Measurements from ENCODE around the gene GHR.

Gene GHR

DNA sequence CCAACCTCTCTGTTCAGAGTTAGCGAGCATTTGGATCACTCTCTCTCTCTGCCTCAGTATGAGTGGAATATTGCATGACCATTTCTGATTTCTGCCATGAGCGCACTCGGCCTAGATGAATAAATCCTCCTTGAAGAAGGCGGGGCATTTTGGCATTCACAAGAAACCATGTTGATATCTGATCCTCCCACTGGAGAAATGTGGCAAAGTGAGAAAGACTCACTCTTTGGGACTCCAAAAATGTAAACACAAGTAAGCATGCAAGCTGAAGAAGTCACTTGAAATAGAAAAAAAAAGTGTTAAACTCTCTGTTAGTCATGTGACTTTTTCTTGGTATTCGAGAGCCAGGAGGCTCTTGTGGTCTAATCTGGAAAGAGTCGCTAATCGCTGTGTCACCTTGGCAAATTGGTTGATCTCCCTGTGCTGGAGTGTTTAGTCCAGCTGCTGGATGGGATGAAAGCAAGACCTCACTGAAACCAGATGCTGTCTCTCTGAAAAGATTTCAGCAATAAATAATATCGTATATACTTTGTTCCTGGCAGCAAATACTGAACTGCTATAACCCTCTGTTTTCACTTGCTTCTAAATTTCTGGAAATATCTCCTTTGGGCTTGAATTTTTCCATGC lies 95.5 kb downstream of the GHR start:
- no peak for DNase-seq

DNA sequence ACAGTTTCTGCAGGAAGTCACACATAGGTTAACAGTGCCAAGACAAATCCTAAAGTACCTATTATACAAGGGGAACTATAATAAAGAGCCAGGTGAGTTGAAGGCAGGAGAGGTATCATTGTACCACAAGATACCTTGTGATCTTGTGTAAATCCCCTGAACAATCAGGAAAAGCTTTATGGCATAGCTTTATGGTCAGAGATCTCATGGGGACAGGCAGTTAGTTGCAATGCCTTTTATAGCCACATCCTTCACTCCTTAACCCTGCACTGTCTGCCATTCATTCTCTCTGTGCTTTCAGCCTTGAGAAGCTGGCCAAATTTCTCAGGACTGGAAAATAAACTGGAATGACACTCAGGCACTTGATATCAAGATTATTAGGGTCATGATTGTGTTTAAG lies 97.0 kb downstream of the GHR start:
- DNase-seq = no peak

DNA sequence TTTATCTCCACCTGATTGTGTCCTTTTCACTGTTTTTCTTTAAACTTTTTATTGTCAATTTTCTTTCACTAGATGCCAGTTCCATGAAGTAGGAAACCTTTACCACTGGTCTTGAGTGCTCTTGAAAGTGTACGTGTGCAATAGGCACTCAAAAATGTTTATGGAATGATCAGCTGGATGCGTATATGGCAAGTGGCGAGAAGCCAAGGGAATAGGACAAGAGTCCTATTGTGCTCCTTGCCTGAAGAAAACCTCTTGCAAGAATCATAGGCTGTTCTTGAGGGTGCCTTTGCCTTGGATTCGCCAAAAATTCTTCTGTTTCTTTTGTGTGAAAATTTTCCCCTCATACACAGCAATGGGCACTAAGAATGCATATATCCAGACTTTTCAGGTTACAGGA lies 97.7 kb downstream of the GHR start:
- DNase-seq = no peak

DNA sequence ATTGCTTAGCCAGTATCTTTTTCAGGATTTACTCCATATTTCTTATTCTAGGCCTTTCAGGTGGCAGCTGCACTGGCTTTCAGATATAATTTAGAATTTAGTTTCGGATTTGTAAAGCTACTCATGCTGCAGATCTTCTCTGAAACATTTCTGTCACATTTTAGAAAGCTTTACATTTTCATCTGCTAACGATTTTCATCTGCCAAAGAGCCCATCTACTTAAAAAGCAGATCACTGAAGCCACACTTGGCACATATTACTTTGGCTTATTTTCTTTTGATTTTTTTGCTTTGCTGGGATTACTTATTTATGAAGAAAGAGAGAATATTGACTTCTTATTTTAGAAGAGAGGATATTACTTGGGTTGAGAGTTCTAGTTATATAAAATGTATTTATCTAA lies 98.2 kb downstream of the GHR start:
- DNase-seq = no peak

DNA sequence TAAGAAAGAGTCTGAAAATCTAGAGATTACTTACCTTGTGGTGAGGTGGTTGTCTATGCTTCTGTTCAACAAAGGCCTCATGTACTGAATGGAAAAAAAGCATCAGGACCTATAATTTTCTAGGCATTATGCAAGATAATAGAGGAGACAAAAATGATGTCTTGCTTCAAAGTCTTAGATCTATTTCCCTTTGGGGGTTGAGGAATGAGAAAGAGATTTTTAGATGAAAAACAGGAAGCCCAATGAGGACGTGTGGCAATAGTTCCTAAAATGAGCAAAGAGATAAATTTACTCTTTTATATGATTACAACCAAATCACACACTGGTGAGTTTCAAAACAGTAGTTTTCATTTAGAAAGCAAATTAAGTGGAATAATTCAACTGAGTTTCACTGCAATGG lies 99.5 kb downstream of the GHR start:
- no peak for DNase-seq

DNA sequence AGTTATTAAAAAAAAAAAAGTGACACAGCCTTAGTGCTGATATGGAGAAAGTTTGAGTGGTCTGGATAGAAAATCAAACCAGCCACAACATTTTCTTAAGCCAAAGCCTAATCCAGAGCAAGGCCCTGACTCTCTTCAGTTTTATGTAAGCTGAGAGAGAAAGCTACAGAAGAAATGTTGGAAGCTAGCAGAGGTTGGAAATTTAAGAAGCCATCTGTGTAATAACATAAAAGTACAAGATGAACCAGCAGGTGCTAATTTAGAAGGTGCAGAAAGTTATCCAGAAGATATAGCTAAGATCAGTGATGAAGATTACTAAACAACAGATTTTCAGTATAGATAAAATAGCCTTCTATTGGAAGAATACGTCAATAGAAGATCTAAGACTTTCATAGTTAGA lies 102.9 kb downstream of the GHR start:
- DNase-seq = no peak

DNA sequence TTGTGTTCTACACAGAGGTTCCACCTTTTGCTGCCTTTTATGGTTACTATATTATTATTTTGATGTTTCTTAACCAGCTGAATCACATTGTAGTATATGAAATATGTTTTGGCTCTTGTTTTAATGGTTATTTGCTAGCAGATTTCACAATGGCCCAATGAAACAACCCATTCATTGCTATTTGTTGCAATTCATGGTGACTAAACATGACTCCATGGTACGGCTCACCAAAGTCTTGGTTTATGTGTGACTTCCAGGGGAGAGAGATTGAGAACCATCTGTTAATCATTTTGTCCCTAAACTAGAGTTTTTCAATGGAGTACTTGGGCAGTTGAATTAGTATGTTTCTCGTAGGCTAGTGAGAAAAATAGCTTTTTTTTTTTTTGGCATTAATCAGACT lies 108.4 kb downstream of the GHR start:
- no peak for DNase-seq

DNA sequence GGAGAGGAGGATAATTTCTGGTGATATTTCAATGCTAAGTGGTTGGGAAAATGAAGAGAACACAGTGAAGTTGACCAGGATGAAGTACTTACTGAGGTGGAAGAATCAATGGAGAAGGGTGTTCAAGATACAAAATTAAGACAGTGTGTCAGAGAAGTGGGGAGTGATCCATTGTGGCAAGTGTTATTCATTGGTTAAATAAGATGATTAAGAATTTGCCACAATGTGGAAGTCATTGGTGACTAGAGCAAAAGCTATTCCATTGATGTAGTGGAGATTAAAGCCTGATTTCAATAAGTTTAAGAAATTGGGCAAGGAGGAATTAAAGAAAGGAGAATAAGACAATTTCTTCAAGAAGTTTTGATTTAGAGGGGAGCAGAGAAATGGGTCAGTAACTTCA lies 118.9 kb downstream of the GHR start:
- no peak for DNase-seq

DNA sequence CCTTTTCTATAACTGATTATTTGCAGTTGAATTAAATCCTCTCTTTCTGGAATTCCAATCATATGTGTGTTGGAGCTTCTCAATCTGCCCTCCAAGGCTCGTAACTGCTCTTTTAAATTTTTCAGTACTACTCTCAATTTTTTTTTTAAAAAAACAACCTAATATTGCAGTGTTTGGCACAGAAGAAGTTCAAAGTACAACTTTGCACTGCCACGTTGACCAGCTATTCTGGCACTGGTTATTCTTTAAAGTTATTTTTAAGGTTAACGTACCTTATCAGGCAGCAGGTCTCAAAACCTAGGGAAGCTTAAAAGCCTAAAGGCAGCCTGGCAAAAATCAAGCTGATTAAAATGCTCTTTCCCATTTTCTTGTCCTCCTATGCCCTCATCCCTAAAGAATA lies 120.5 kb downstream of the GHR start:
- DNase-seq = no peak

DNA sequence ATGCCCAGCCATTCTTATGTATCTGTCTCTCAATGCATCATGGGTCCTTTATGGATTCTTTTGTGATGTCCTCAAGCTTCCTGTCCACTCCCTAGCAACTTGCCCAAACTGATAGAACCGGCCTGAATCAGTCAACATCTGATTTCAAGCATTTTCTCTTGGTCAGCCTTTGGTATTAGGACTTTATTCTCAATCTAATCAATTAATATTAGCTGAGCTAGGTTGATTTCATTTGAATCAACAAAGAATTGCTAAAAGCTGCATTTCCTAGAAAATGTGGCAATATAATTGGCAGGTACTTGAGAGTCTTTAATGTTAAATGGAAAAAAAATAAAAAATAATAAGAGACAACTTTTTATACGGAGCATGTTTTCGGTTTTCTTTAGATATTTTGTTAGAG lies 121.8 kb downstream of the GHR start:
- no peak for DNase-seq

DNA sequence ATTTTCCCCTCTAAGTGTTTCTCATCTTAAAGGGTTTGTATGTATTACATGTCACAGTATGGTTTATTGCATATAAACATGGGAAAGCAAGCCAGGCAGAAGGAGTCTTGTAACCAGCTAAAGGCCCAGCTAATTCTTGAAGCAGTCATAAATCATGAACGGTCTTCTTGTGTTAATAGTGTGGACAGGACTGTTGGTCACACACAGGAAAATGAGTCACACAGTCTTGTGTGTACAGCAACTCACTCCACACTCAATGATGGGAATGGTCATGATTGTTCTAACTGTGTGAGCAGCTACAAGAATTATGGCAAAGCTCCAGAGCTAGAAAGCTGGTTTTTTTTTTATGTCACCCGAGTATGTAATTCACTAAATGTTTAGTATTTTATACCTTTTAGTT lies 123.9 kb downstream of the GHR start:
- DNase-seq = no peak

DNA sequence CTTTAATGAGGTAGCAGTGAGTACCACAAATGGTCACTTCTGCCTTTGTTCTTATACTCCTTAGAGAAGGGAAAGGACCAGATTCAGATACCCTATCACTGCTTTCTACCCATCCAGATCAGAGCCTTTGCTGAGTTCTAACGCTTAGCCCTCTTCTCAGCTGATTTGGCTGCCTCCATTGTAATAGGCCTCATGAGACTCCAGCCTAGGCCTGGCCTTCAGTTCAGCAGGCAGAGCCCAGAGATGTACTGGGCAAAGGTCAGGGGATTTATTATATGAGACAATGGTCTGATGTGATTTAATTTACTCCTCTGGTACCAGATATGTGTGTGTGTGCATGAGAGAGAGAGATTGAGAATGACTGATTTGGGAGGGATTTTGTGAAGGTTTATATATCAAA lies 124.7 kb downstream of the GHR start:
- DNase-seq = no peak

DNA sequence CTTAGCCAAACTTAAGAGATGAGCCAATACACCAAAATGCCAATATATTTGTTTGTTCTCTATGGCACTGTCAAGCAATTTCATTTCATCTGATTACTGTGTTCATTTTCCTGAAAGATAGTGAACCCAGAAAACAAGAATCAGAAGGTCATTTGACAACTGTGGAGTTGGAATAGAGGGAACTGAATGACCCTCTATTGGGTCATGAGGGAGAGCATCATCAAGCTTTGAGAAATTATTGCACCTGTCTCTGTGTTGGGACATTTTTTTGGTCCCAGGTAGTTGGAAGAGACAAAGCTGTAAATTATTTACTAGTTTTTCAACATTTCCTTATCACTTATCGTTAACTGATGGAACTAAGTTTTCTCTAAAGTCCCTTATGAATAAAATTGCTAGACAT lies 129.4 kb downstream of the GHR start:
- no peak for DNase-seq

DNA sequence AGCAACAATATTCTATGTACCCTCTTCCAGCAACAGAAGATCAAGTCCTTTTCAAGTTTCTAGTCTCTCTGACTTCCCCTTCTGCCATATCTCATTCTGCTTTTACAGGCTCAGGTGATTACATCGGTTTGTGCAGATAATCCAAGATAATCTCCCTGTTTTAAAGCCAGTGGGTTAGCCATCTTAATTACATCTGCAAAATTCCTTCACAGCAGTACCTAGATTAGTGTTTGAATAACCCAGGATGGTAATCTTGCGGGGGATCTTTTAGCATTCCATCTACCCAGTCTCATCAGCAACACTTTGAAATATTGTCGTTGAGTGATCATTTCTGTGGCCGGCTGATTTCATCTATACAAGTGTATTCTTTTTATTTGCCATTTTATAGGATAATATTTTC lies 130.2 kb downstream of the GHR start:
- DNase-seq = no peak

DNA sequence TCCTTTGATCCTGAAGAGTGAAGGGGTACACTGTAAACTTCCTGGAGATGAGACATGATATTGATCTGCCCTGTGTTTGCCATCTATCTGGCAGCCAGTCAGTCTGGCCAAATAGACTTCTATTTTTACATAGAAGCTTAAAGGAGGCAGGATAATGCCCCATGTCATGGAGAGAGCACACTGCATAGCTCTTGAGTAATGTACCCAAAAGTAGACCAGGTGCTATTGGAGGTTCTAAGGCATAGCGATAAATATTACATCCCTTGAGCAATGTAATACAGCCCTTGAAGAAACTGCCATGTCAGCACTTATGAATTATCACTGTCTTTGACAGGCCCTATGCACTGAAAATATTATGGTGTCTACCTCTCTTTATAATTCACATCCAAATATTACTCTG lies 131.8 kb downstream of the GHR start:
- no peak for DNase-seq

DNA sequence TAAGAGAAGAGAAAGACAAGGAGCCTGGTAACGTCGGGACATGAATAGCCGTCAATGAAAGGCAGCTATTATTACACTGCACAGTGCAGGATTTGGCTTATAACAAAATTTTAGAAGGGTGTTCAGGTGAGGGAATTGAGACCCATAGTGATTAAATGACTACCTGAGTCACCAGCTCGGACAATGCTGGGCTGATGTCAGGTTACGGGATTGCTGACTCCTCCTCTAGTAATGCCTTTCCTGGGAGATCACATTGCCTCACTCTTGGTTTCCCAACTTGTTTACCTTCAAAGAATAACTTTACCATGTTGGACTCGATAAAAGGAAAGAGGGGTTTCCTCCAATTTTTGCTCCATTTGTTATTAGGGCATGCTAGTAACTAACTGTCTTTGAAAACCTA lies 132.6 kb downstream of the GHR start:
- no peak for DNase-seq

DNA sequence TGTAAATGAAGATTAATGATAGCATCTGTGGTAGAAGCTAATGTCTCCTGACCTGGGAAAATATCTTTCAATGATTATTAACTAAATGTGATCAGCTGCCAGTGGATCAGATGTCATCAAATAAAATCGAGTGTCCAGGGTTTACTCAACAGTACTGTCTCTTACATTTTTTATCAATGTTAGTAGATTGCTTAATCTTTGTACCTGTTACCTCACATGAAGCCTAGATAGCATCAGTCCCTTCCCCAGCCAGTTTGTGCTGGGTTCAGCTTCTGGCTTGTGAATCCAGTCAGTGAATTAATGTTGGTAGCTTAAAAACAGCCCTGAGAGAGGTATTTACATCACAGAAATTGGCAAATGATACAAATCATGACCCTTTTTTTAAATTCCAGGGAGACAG lies 134.4 kb downstream of the GHR start:
- no peak for DNase-seq

DNA sequence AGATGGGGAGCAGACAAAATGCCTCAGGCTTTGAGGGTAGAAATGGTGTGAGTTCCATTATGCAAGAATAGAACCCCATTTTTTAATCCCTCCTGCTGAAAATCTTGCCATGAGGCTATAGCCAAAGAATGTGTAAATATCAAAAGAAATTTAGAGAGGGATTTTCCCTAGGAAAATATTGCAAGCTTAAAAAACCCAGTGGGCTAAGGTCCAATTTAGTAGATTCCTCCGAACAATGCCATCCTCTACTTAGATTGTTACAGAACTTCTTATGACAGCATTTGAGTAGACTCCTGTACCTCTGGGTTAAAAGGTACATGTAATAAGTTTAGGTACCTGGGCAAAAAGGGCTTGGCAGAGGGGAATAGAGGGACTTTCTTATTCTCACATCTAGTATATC lies 138.4 kb downstream of the GHR start:
- DNase-seq = no peak

DNA sequence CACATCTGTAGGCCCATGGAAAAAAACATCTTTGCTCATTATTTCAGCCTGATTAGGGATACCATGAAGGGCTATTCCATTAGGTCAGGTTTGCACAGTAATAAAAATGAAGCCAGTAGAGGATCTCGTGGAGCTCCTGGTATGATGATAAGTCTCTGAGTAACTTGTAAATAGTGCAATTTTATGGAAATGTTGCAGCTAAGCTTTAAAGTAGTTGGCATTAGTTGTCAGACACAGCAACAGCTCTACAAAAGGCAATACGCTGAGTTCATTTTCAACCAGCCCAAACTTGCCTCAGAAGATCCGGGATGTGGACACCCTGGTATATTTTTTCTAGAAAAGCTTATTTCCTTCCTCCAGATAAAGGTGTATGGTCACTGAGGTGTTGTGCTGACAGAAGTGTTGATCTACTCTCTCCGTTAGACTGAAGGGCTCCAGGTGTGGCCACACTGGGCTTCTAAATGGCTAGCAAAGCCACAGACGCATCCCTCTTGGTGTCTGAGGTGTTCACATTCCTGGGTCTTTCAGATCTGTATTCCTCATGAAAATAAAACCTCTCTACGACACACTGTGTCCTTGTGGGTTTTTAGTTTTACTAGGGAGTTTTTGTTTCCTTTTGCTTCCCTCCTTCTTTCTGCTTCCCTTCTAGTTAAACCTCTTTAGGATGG lies 141.6 kb downstream of the GHR start:
- no peak for DNase-seq

DNA sequence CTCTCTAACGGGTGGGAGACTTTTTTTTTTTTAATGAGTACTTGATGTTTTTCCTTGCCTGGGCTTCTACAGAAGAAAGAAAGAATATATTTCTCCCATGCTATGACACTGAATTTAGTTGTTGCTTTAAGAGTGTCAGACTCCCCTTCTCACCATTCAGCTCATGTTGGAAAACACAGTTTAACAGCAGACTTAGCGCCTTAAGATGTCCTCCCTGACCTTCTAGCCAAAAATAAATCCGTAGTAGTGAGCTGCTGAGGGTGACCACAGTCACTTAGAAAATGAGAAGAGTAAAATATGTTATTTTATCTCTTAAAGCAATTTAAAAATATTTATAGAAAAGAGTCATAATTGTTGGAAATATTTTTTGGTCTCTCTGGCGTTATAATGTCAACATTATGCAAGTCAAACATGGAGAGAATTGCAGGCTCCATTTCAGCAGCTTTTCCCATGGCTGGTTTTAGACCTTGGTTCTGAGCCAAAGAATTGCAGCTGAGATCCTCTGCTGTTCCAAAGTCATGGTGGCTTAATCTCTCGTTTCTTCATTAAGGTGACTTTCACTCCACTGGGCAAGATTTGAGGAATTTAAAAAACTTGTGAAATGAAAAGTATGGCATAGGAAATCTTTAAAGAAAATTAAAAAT lies 143.5 kb downstream of the GHR start:
- DNase-seq = no peak

DNA sequence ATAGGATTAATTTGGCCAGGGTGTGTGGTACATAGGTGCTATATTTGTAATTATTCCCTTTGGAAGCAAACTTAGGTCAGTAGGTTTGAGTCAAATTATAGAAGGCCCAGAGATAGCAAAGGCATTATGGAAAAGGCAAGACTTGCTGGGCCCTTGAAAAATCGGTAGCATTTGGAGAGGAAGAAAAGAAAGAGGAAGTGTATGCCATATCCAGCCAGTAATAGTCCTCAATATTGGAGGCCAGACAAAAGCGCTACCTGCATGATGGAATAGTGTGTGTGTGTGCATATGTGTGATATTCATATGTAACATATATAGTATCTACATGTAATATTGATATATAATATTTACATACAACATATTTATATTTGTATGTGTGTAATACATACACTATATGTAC lies 146.1 kb downstream of the GHR start:
- no peak for DNase-seq

DNA sequence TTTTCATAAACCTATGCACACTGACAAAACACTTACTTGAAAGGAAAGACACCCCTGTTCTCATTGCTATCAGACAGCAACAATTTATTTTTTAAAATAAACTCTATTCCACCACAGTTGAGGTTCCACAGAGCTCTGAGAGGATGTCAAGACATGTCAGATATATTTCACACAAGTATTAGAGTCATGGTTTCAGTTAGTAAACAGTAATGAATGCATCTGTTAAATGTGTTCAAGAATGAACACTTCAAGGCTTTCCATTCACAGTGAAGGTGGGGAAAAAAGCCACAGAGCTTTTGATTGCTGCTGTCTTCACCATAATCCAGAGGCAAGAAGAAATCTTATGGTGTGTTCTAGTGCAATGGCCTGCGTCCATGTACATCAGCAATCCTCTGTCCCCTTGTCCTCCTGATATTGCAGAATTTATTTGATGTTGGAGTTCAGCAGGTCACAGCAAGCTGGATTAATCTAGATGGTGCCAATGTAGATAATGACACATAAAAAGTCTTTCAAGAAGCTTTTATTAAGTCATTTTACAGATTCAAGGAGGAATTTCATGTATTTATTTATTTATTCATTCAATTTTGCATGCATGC lies 146.8 kb downstream of the GHR start:
- no peak for DNase-seq

DNA sequence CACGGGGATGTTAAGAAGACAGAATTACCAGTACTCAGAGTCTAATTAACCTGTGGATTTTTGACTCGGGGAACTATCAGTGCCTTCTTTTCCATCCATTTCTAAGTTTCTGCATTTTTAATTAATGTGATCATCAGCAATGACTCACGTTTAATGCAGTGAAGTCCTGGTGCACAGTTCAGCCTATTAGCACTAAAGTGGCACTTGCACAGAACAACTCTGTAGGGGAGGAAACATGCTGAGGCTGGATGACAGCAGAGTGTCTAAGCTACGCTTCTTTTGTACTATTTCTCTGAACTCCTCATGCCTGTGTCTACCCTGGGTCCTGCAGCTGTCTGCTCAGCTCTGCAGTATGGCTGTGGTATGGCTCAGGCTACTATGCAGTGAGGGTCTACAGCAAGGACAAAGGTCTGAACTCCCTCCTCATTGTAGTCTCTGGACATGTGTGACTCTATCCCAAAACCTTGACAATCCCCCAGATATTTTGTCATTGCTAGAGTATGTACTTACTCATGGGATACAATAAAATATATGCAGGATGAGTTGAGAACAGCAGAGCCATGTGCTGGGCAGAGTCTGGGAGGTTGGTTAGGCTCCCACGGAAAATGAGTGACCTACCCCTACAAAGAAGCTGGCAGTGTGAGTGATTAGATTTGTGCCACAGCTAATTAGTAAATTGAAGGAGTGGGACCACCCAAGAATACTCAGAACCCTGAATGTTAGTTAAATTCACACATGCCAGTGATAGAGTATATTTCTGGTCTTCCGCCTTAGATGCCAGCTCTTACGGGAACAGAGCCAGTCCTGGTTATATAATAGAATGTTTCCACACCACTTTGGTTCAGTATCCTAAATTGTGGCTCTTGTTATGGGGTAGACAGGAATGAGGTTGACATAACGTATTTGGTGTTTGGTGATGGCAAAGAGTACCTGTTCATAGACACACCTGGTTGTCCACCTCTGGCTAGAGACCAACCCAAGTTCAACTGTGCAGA lies 148.0 kb downstream of the GHR start:
- no peak for DNase-seq

Data from hematopoietic multipotent progenitor cell treated with erythropoietin and hydrocortisone succinate and interleukin-3 and kit ligand, for 6 days (in vitro differentiated cells).